ENCODE measurements around the gene TMEM131L.
"Not testable (repeated sequence)": the region's sequence is repeated elsewhere in the genome, so short reads cannot be mapped to it uniquely, and the experiment has no call there.

The TMEM131L gene

GRCh38 chr4:153582954-153583702, 117.0 kb downstream of the TMEM131L start:
- DNase-seq: no peak

- DNase-seq: no peak
Measured at GRCh38 chr4:153585026-153585425, 118.9 kb downstream of the TMEM131L start.

DNA sequence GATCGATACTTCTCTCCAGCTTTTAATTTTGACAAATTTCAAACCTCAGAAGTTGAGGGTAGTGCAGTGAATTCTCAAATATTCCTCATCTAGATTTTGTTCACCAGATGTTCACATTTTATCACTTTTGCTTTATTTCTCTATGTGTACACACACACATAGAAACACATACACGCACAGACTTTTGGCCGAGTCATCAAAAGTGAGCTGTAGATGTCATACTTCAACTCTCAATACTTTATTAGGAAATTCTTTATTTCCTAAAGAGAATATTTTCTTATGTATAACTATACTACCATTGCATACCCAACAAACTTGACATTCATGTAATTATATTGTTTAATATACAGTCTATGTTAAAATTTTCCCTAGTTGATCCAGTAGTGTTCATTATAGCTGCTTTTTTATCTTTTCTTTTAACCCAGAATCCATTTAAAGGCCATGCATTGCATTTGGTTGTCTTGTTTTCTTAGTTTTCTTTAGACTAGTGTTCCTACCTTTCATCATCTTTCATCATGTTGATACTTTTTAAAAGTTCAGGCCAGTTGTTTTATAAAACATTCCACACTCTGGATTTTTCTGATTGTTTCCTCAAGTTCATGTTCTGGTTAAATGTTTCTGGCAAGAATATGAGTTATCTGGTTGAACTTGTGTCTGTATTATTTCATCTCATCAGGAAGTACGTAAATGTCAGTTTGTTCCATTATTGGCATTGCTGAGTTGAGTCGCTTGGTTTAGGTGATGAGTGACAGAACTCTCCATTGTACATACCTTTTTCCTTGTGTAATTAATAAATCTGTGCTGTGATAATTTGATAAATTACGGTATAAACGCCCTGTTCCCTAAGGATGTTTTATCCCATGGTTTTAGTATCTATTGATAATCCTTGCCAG, 123.8 kb downstream of the TMEM131L start:
- no peak for DNase-seq

DNA sequence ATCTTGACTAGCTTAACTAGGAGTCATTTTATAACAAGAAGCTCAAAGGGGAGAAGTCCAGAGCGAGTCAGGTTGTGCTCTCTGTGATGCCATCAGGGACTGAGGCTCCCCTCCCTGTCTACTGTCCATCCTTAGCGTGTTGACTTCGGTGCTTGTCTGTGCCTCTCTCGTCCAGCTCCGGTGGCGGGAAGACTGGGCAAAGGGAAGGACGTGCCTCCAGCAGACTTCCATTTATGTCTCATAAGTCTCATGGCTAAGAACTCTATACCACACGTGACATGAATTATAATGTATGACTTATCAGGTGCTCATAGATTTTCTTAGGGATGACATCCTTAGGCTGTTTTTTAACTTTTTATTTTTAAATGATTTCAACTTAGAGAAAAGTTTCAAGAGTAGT, 125.3 kb downstream of the TMEM131L start:
- DNase-seq: no peak

GRCh38 chr4:153592064-153592463, 125.9 kb downstream of the TMEM131L start:
- no peak for DNase-seq

DNA sequence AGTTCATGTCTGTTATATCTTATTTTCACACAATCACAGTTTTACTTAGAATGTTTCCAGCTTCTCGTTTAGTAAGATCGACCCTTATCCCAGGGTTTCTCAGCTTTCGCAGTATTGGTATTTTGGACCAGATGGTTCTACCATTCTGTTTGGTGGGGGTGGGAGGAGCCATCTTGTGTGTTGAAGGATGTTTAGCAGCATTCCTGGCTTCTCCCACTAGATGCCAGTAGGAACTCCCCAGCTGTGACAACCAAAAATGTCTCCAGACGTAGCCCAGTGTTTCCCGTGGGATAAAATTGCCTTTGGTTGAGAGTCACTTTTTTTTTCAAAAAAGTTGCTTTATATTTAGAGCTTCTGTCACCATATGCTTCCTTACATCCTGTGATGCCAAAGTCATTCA, 127.0 kb downstream of the TMEM131L start:
- no peak for DNase-seq

DNA sequence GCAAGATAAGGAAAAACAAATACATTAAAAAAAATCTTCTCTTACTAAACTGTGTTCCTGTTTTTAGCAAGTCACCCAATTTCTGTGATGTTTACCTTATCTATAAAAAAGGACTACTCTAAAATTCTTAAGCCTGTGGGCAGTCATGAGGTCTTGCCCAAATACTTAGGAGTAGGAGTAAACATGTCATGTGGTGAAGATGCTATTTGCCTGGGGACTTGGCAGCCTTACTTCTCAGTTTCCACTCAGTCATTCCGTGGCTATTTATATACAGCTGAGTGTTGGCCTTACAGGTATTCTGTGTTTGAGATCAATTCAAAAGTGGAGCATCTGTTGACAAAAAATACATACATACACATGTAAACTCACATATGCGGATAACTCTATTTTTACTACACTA, 128.1 kb downstream of the TMEM131L start:
- no peak for DNase-seq

DNA sequence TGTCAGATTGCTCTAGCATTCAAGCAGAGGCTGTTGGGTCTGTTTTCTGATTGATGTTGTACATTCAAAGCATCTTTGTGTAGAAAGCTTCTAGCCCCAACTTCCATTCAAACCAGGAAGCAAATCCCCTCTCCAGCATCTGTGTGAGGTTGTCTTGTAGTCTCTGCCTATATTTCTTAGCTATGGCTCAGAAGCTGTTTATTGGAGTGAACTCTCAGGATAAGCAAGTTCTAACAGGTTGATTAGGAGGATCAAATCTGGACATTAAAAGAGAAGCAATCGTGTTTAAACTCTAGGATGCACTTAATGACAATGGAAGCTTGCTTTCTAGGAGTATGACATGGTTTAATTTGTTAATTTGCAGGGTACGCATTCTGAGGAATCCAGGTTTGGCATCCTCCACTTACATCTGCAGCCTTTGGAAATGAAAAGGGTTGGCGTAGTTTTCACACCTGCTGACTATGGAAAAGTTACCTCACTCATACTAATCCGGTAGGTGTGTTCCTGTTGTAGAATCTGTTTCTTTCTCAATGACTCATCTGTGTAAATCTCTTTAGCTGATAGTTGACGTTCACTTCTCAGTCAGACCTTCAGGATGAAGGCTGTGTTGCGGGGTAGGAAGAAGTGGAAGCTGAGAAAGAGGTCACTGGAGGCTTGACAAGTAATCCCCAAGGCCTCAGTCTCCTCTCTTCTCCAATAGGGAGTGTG, 129.9 kb downstream of the TMEM131L start:
- no peak for DNase-seq

GRCh38 chr4:153602758-153603157, 136.6 kb downstream of the TMEM131L start:
- no peak for DNase-seq

- DNase-seq: no peak
Measured at GRCh38 chr4:153603258-153603657, 137.1 kb downstream of the TMEM131L start.

DNA sequence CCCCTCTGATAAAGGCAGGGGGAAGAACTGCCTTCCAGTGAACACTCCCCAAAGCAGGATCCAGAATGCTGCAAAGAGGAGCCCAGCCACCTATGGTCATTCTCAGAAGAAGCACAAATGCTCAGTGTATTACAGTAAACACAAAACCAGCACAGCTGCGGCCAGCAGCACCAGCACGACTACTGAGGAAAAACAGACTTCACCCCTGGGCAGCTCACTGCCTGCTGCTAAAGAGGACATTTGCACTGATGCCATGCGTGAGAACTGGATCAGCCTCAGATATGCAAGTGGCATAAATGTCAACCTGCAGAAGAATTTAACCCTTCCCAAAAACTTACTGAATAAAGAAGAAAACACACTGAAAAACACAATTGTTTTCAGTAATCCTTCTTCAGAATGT, 137.7 kb downstream of the TMEM131L start:
- no peak for DNase-seq

DNA sequence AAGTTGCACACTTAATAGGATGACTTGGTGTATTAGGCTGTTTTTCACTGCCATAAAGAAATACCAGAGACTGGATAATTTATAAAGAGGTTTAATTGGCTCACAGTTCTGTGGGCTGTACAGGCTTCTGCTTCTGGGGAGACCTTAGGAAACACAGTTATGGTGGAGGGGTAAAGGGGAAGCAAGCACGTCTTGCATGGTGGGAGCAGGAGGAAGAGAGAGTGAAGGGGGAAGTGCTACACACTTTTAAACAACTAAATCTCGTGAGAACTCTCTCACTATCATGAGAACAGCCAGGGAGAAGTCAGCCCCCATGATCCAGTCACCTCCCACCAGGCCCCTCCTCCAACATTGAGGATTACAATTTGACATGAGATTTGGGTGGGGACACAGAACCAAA, 142.9 kb downstream of the TMEM131L start:
- not testable (repeated sequence) for DNase-seq

GRCh38 chr4:153610623-153611376, 144.6 kb downstream of the TMEM131L start:
- DNase-seq: no peak

- no peak for DNase-seq
Measured at GRCh38 chr4:153611679-153612078, 145.5 kb downstream of the TMEM131L start.

DNA sequence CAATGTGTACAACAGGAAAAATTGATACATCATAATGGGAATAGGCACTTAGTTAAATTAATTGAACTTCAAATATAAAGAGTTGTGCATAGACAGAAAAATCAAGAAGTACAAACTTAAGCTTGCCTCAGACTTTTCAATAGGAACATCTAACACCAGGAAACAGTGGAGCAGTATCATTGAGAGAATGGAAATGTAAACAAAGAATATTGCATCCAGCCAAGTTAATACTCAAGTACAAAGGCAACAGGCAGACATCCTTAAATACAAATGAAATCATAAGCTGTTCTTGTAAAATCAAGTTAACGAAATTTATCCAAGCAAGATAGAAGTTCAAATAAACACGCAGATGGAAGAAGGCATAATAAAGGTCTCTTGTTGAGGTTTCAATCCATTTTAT, 146.7 kb downstream of the TMEM131L start:
- no peak for DNase-seq

GRCh38 chr4:153616006-153616555, 149.9 kb downstream of the TMEM131L start:
- DNase-seq: no peak

DNA sequence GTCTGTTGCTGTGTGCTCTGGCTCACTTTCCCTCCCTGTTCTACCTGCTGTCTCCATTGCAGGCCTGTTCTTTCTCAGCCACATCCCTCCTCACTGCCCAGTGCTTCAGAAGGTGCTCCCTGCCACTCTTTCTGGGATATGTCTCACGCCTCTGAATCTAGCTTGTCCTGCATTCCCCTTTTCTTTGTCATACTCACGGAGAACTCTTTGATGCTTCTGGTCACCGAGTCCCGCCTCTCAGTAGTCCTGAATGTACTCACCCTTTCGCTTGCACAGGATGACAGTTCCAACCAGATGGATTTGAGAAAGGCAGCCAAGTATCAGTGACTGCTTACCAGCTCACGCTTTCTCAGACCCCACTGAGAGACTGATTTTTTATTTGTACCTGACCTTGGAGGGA, 152.7 kb downstream of the TMEM131L start:
- no peak for DNase-seq

DNA sequence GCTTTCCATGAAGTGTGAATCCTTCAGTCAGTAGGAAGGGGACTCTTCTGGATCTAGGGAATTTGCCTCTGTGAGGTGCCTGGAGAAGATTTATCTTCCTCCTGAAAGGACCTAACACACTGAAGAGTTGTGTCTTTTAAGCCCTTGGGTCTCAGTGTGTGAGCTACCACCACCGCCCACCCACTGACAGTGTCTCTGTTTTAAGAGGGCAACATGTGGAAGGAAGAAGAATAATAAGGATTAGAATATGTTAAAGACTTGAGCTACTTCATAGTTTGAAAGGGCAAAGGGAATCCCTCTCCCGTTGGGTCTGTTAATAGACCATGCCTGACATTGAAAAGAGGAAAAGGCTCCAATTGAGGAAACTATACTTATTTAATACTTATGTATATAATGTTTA, 153.7 kb downstream of the TMEM131L start:
- DNase-seq: no peak

DNA sequence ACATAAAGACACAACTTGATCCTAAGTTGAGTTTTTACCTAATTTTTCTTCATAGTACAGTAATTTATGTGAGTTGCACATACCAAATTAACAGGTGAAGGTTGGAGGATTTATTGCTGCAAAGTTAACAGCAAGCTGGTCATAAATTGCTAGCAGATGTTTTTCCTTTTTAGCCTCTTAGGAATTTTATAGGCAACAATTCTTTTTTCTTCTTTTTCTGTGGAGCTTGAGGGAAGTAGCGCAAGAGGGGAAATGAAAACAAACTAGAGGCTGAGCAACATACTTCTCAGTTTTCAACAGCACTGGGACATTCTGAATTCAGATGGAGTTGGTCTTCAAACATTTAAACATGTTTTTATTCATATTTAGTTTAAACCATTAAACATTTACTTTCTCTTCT, 154.2 kb downstream of the TMEM131L start:
- DNase-seq: no peak

DNA sequence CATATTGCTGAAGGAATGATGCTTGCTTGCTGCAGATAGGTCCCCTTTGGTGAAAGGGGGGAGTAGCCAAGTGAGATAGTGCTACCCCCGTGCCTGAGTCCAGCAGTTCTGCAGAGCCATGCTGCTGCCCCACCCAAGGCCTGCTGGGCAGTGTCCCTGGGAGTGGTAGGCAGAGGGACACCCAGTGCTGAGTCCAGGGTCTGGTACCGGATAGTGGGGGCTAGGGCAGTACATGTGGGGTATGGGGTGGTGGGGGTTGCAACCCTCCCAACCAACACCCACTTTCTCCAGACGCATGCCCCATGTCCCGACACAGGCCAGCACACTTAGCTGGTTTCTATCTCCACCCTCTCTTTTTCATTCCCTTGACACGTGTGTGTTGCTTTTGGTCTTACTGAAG, 155.9 kb downstream of the TMEM131L start:
- no peak for DNase-seq

GRCh38 chr4:153622778-153623240, 156.6 kb downstream of the TMEM131L start:
- no peak for DNase-seq

GRCh38 chr4:153623491-153623890, 157.3 kb downstream of the TMEM131L start:
- no peak for DNase-seq
